GM18907 (cell line): ENCODE measurements around the gene GAS2L2.
"Not testable (repeated sequence)": the region's sequence is repeated elsewhere in the genome, so short reads cannot be mapped to it uniquely, and the experiment has no call there.

ENCODE experiments used
- ATAC-seq: cut with Tn5 transposase; IDR thresholded peaks from one replicate; pipeline ENCODE4 v1.9.1; 2021; ENCODE audit warnings: mild to moderate bottlenecking, moderate library complexity; ENCODE audit not compliant: unreplicated experiment

Gene GAS2L2

GRCh38 chr17:35773679-35774425, 20.8 kb upstream of the GAS2L2 start:
- ATAC-seq = no peak

- no peak for ATAC-seq
These were observed 20.1 kb upstream of the GAS2L2 start for GRCh38 chr17:35773129-35773528.

GRCh38 chr17:35769895-35770486, 17.0 kb upstream of the GAS2L2 start:
- ATAC-seq = no peak

- no peak for ATAC-seq
These were observed 15.8 kb upstream of the GAS2L2 start for GRCh38 chr17:35768797-35769196.

- no peak for ATAC-seq
These were observed 14.0 kb upstream of the GAS2L2 start for GRCh38 chr17:35766903-35767510.

GRCh38 chr17:35766489-35766877, 13.4 kb upstream of the GAS2L2 start:
- ATAC-seq = no peak

- no peak for ATAC-seq
These were observed 12.9 kb upstream of the GAS2L2 start for GRCh38 chr17:35765756-35766488.

- no peak for ATAC-seq
These were observed 12.2 kb upstream of the GAS2L2 start for GRCh38 chr17:35765086-35765710.

- ATAC-seq = peak; percentile 87
These were observed 11.3 kb upstream of the GAS2L2 start for GRCh38 chr17:35764123-35764991.

GRCh38 chr17:35763767-35764122, 10.7 kb upstream of the GAS2L2 start:
- ATAC-seq = no peak

GRCh38 chr17:35761601-35762000, 8.6 kb upstream of the GAS2L2 start:
- ATAC-seq = no peak

GRCh38 chr17:35760587-35760986, 7.5 kb upstream of the GAS2L2 start, which contains the start of gene C17orf50:
Gene C17orf50 (plus strand): TSS chr17:35760887. CDS start chr17:35760942, 55 bp downstream.
- ATAC-seq = no peak

- no peak for ATAC-seq
These were observed 4.2 kb upstream of the GAS2L2 start for GRCh38 chr17:35757243-35757642.

- no peak for ATAC-seq
These were observed 568 bp downstream of the GAS2L2 start for GRCh38 chr17:35752471-35752870.

GRCh38 chr17:35751541-35751940, 1.5 kb downstream of the GAS2L2 start:
- not testable (repeated sequence) for ATAC-seq

- no peak for ATAC-seq
These were observed 2.3 kb downstream of the GAS2L2 start for GRCh38 chr17:35750526-35751395.

- ATAC-seq = no peak
These were observed 3.3 kb downstream of the GAS2L2 start for GRCh38 chr17:35749560-35750412.

GRCh38 chr17:35748979-35749378, 4.1 kb downstream of the GAS2L2 start:
- ATAC-seq = no peak
